Transverse colon (tissue), 4 donors: ENCODE results near the gene CBX4. TPM values are rescaled to one million over a fixed set of nuclear protein-coding genes. Genes with fewer than 3 reads are reported as not detected.
A peak's percentile ranks its signal among the peaks of the same experiment; 100 is the strongest.

Experiments used
- DNase-seq: peaks from one replicate; pipeline ENCODE4 v3.0.0-alpha.2; 2019
- H3K27ac ChIP-seq, 4 donors: fragments of 200-600 bp; sonication (generic); 2 replicates each; pipeline ENCODE4 v1.5.1; 2016 to 2018; ENCODE audit warnings: inconsistent platforms in 4 of 4
- H3K27me3 ChIP-seq: fragments of 200-600 bp; sonication (generic); 2 replicates; pipeline ENCODE4 v1.5.1; 2017; ENCODE audit warnings: inconsistent platforms
- H3K36me3 ChIP-seq, 4 donors: fragments of 200-600 bp; sonication (generic); 2 replicates each; pipeline ENCODE4 v1.5.1; 2017 to 2019; ENCODE audit warnings: inconsistent platforms in 4 of 4
- H3K4me1 ChIP-seq, 4 donors: fragments of 200-600 bp; sonication (generic); 2 replicates each; pipeline ENCODE4 v1.5.1; 2017 to 2020; ENCODE audit warnings: inconsistent platforms in 4 of 4
- H3K4me3 ChIP-seq, 4 donors: fragments of 200-600 bp; sonication (generic); 1 replicate in 1 of 4; 2 replicates in 3 of 4; pipeline versions ENCODE4 v1.5.1 to v1.6.1; 2017 to 2019; ENCODE audit warnings: inconsistent platforms in 4 of 4
- H3K9me3 ChIP-seq, 2 donors: fragments of 200-600 bp; sonication (generic); 2 replicates each; pipeline ENCODE4 v1.5.1; 2017 to 2019; ENCODE audit warnings: inconsistent platforms in 2 of 2
- CTCF ChIP-seq, 5 experiments: fragments of 200-600 bp in 3 of 5; fragments of 450-650 bp in 2 of 5; sonication (generic) in 3 of 5; IDR thresholded peaks; 1 replicate in 2 of 5; 2 replicates in 3 of 5; pipeline ENCODE4 v1.5.1; 2016 to 2017; ENCODE audit warnings: antibody characterized with exemption in 5 of 5, inconsistent platforms in 3 of 5, mild to moderate bottlenecking in 2 of 5, moderate library complexity in 1 of 5
- EP300 ChIP-seq: sonication (generic); formaldehyde crosslinking; IDR thresholded peaks from one replicate; pipeline ENCODE4 v1.6.1; 2017; ENCODE audit warnings: antibody characterized with exemption, low read depth
- POLR2A ChIP-seq: fragments of 450-650 bp; IDR thresholded peaks from one replicate; pipeline ENCODE4 v1.6.1; 2016; ENCODE audit warnings: antibody characterized with exemption, mild to moderate bottlenecking, moderate library complexity
- POLR2AphosphoS5 ChIP-seq, 3 donors: sonication (generic); formaldehyde crosslinking; IDR thresholded peaks; one replicate each; pipeline ENCODE4 v1.6.1; 2016; ENCODE audit warnings: antibody characterized with exemption in 3 of 3
- WGBS, 2 donors: methylation state at CpG; one replicate each; pipeline ENCODE4 v1.1.5; 2018; ENCODE audit warnings: low coverage in 1 of 2; 5-methylcytosine and 5-hydroxymethylcytosine counted together
- in situ Hi-C, 4 donors: fragments of 200-750 bp; cut with MboI; loops; one replicate each; pipeline versions ENCODE4 v1.15.0 to v1.15.1; 2017; ENCODE audit warnings: low sequenced_read_pairs in 3 of 4, low pct_ligation_motif_present in 1 of 4, low pct_unique_long_range_greater_than_20kb in 1 of 4
- intact Hi-C: fragments of 100-400 bp; cut with DNase I; formaldehyde crosslinking; loops from one replicate; pipeline ENCODE4 v1.15.1; 2023; ENCODE audit warnings: low total_unique reads
- total RNA-seq, 4 donors: library from RNA; depleted of rRNA; stranded (reverse); fragments of >200 nt; gene quantifications; one replicate each; pipeline ENCODE4 v1.1.0, GENCODE V29; 2016

The CBX4 gene
- total RNA-seq, 4 donors from 2014 or later = 6.6 to 25.1 (median 8.3) TPM

GRCh38 chr17:79878329-79878947, 39.2 kb upstream of the CBX4 start:
- no peaks in the 10 kb centered on the region for H3K9me3 ChIP-seq
- DNase-seq = no peak
- no peak for TF ChIP-seq POLR2AphosphoS5 (IDR thresholded peaks at IDR 0.05)
- no peak for TF ChIP-seq POLR2A
- TF ChIP-seq CTCF (IDR thresholded peaks at IDR 0.05) = no peak
- TF ChIP-seq EP300 = no peak
- intact Hi-C loops = no loop called here
- peaks cover 4% of the 10 kb centered on the region for H3K27me3 ChIP-seq
- no peak overlapping the region for H3K4me3 ChIP-seq
- H3K27ac ChIP-seq = no peak overlapping the region
- WGBS, 2 donors = 30 to 84% methylated on average over 3 to 10 of the region's 10 CpGs
- no peaks in the 10 kb centered on the region for H3K36me3 ChIP-seq
- in situ Hi-C loops = no loop called here
- no peaks in the 10 kb centered on the region for H3K4me1 ChIP-seq

- 76 to 100% methylated on average over 2 to 6 of the region's 6 CpGs for WGBS, 2 donors
- intact Hi-C loops (no loop called here), in situ Hi-C loops (no loop called here)
- no peaks in the 10 kb centered on the region for H3K9me3 ChIP-seq
- no peak for DNase-seq
- TF ChIP-seq POLR2AphosphoS5 (IDR thresholded peaks at IDR 0.05) = no peak
- TF ChIP-seq EP300 = no peak
- TF ChIP-seq POLR2A = no peak
- no peak for TF ChIP-seq CTCF (IDR thresholded peaks at IDR 0.05)
- H3K4me1 ChIP-seq = no peaks in the 10 kb centered on the region
- H3K27ac ChIP-seq = no peak overlapping the region
- H3K27me3 ChIP-seq = peaks cover 4% of the 10 kb centered on the region
- H3K36me3 ChIP-seq = no peaks in the 10 kb centered on the region
- H3K4me3 ChIP-seq = no peak overlapping the region
Observed at GRCh38 chr17:79877041-79877440, 37.8 kb upstream of the CBX4 start.

GRCh38 chr17:79875511-79875910, 36.3 kb upstream of the CBX4 start:
- in situ Hi-C loops = no loop called here
- intact Hi-C loops = no loop called here

GRCh38 chr17:79874329-79874981, 35.2 kb upstream of the CBX4 start:
- DNase-seq = no peak
- intact Hi-C loops (no loop called here), in situ Hi-C loops (no loop called here)
- no peak overlapping the region for H3K4me3 ChIP-seq
- no peaks in the 10 kb centered on the region for H3K36me3 ChIP-seq
- H3K27ac ChIP-seq = no peak overlapping the region
- H3K27me3 ChIP-seq = peaks cover 4% of the 10 kb centered on the region
- no peaks in the 10 kb centered on the region for H3K9me3 ChIP-seq
- WGBS, 2 donors = 31 to 36% methylated on average over 6 of the region's 6 CpGs
- H3K4me1 ChIP-seq = no peaks in the 10 kb centered on the region
- TF ChIP-seq EP300 = no peak
- TF ChIP-seq POLR2A = no peak
- TF ChIP-seq CTCF (IDR thresholded peaks at IDR 0.05) = peak; percentile 41 to 60 (median 50)
- TF ChIP-seq POLR2AphosphoS5 (IDR thresholded peaks at IDR 0.05) = no peak

More at GRCh38 chr17:79875511-79875910, 36.3 kb upstream of the CBX4 start:
- H3K4me3 ChIP-seq = no peak overlapping the region
- no peaks in the 10 kb centered on the region for H3K4me1 ChIP-seq
- peaks cover 4% of the 10 kb centered on the region for H3K27me3 ChIP-seq
- H3K9me3 ChIP-seq = no peaks in the 10 kb centered on the region
- no peaks in the 10 kb centered on the region for H3K36me3 ChIP-seq
- H3K27ac ChIP-seq = no peak overlapping the region
- TF ChIP-seq POLR2AphosphoS5 (IDR thresholded peaks at IDR 0.05) (no peak), POLR2A (no peak), EP300 (no peak), CTCF (IDR thresholded peaks at IDR 0.05) (no peak)
- 72 to 82% methylated on average over 4 of the region's 4 CpGs for WGBS, 2 donors
- DNase-seq = no peak
